GM10248 (cell line): ENCODE data around the gene FADS6.
A peak's percentile ranks its signal among the peaks of the same experiment; 100 is the strongest.
"Not testable (repeated sequence)": the region's sequence is repeated elsewhere in the genome, so short reads cannot be mapped to it uniquely, and the experiment has no call there.

ENCODE experiments used
- CTCF ChIA-PET: fragments of 300-600 bp; sonication (Branson Sonifier 250); formaldehyde crosslinking; extraction: SDS; loops from one replicate; lab custom pipeline; 2021; ENCODE audit warnings: antibody characterized with exemption; lab: Yijun Ruan, JAX
- POLR2A ChIA-PET: fragments of 350-650 bp; sonication (Branson Sonifier 250); formaldehyde crosslinking; extraction: SDS; loops from one replicate; lab custom pipeline; 2020; ENCODE audit warnings: antibody characterized with exemption; lab: Yijun Ruan, JAX
- DNase-seq: peaks from one replicate; pipeline ENCODE4 v3.0.0; 2012; ENCODE audit errors: extremely low spot score
- TF ChIP-seq, protein P1 (sequence below): IDR thresholded peaks from 2 replicates; pipeline ENCODE4 v1.5.1; 2012; ENCODE audit warnings: mild to moderate bottlenecking, low read depth; ENCODE audit errors: extremely low read depth, missing control alignments, control extremely low read depth

The FADS6 gene

DNA sequence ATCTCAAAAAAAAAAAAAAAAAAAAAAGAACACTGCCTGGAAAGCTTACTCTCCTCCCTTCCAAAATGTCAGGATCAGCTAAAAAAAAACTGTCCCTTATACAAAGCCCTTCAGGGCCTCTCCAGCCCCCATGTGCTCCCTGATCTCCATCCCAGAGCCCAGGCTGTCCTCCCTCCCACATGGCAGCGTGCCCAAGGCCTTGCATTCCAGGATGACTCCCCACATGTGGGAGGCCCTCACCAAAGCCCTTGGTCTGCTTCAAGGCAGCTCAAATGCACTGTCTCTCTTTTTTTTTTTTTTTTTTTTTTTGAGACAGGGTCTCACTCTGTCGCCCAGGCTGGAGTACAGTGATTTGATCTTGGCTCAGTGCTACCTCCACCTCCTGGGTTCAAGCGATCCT, 22.9 kb downstream of the FADS6 start:
- ChIA-PET CTCF (interaction anchor here (1.1 to 12.9 kb wide), 6 partner anchors 8 to 213 kb away, joined by 3 to 248 read pairs (median 6); partner anchors contain the start of gene OTOP2), POLR2A (no interaction called here)
- TF ChIP-seq, protein P1, sequence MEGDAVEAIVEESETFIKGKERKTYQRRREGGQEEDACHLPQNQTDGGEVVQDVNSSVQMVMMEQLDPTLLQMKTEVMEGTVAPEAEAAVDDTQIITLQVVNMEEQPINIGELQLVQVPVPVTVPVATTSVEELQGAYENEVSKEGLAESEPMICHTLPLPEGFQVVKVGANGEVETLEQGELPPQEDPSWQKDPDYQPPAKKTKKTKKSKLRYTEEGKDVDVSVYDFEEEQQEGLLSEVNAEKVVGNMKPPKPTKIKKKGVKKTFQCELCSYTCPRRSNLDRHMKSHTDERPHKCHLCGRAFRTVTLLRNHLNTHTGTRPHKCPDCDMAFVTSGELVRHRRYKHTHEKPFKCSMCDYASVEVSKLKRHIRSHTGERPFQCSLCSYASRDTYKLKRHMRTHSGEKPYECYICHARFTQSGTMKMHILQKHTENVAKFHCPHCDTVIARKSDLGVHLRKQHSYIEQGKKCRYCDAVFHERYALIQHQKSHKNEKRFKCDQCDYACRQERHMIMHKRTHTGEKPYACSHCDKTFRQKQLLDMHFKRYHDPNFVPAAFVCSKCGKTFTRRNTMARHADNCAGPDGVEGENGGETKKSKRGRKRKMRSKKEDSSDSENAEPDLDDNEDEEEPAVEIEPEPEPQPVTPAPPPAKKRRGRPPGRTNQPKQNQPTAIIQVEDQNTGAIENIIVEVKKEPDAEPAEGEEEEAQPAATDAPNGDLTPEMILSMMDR, result no peak
- no peak for DNase-seq

DNA sequence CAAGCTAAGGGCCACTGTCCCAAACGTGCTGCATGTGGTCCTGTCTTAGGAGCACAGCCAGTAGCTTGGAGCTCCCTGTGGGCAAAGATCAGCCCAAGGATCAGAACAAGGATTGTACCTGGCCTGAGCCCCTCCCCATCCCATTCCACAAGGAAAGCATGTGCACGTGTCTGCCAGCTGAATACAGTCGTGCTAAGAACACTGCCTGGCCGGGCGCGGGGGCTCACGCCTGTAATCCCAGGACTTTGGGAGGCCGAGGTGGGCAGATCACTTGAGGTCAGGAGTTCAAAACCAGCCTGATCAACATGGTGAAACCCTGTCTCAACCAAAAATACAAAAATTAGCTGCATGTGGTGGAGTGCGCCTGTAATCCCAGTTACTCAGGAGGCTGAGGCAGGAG, 23.4 kb downstream of the FADS6 start:
- CTCF ChIA-PET, result interaction anchor here (1.1 to 12.9 kb wide), 6 partner anchors 8 to 212 kb away, joined by 3 to 248 read pairs (median 6); partner anchors contain the start of gene OTOP2
- POLR2A ChIA-PET, DNase-seq: not testable (repeated sequence)

DNA sequence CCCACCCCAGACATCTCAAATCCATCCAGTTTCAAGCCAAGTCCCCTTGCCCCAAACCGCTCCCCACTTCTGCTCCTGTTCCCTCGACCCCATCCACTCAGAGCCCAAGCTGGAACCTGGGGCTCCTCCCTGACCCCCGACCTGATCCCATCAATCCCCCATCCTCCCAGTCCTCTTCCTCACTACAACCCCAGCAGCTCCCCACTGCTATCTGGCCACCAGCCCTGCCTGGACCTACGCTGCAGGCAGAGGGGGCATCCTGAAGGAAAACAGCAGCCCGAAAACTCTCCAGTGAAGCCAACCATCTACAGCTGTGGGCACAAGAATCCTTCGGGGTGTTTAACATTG, 24.6 kb downstream of the FADS6 start:
- no peak for DNase-seq
- POLR2A ChIA-PET, result no interaction called here
- TF ChIP-seq, protein P1, result no peak
- CTCF ChIA-PET, result interaction anchor here (1.2 to 12.9 kb wide), 5 partner anchors 10 to 125 kb away, joined by 3 to 248 read pairs (median 4); no protein-coding TSS in a partner anchor

DNA sequence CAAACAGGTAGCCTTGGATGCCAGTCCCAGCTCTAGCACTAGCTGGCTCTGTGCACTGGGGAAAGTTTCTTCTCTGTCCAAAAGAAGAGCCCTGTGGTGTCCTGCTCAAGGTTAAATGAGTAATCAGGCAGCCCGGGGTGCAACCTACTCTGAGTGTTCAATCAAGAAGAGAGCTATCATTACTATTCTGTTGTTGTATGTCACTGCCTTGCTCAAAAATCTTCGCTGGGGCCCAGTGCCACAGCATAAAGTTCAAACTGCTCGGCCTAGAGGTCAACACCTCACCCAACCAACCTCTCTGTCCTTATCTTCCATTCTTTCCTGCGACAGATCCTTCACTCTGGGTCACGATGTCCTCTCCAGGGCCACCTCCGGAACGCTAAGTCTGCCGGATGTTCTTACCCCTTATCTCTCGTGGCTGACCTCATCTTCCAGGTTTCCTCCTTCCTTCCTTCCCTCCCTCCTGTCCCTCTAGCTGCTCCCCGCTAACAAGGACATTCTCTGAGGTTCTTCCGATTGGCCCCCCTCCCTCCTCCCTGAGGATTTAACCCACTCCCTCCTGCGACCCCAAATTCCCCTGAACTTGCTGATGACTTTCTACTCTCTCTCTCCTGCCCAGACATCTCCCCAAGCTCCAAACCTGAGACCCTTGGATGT, 25.1 kb downstream of the FADS6 start:
- ChIA-PET POLR2A (no interaction called here), CTCF (interaction anchor here (1.2 to 12.9 kb wide), 5 partner anchors 10 to 124 kb away, joined by 3 to 248 read pairs (median 4); no protein-coding TSS in a partner anchor)
- no peak for DNase-seq
- TF ChIP-seq, protein P1, result no peak

- ChIA-PET POLR2A (no interaction called here), CTCF (interaction anchor here (0.8 to 12.9 kb wide), 19 partner anchors 11 to 209 kb away, joined by 3 to 248 read pairs (median 7); partner anchors contain the start of genes FDXR and RAB37)
- DNase-seq, result no peak
- TF ChIP-seq, protein P1, result no peak
Observed at GRCh38 chr17:74866198-74866835, 27.1 kb downstream of the FADS6 start.

GRCh38 chr17:74865504-74866197, 27.8 kb downstream of the FADS6 start:
- ChIA-PET CTCF (interaction anchor here (0.6 to 12.9 kb wide), 28 partner anchors 12 to 208 kb away, joined by 3 to 248 read pairs (median 4); partner anchors contain the start of genes FDXR and RAB37), POLR2A (no interaction called here)
- no peak for DNase-seq
- TF ChIP-seq, protein P1, result peak; percentile 19
